ENCODE results near the gene APOO. TPM values are rescaled to one million over a fixed set of nuclear protein-coding genes. Genes with fewer than 3 reads are reported as not detected.
"Not testable (repeated sequence)": the region's sequence is repeated elsewhere in the genome, so short reads cannot be mapped to it uniquely, and the experiment has no call there.

The APOO gene
- total and polyA plus RNA-seq, 2 experiments from 2014 or later, result 7.3 to 20.2 TPM

DNA sequence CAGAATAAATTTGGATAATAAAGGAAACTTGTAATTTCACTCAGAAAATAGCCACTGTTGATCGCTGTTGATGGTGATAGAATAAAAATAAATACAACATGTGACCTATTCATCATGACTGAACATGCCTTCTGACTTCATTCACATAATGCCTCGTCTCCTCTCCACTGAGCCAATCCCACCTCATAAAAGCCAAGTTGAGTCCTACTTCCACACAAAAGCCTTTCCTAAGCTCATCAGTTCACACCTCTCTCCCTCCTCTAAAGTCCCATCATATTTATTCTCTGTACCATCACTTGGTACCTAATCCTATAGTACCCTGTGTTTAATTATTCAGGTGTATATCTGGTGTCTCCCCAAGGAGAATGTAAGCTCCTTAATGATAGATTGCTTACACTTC is 37.7 kb downstream of the APOO start:
- 91 to 97% methylated on average over 2 of the region's 2 CpGs for WGBS, 2 experiments (ENCODE audit: low coverage in 1 of 2, low lambda C conversion rate in 2 of 2, missing lambda C conversion rate in 2 of 2)
- no peaks in the 10 kb centered on the region for H3K4me1 ChIP-seq (ENCODE audit: insufficient read depth)
- H3K9ac ChIP-seq, result no peak overlapping the region
- DNase-seq, result no peak
- H3K27me3 ChIP-seq (replicated peaks; ENCODE audit: insufficient read depth), result no peaks in the 10 kb centered on the region
- no peak overlapping the region for H3K4me2 ChIP-seq (ENCODE audit: unreplicated experiment)
- H3K4me3 ChIP-seq, result no peak overlapping the region
- H3K36me3 ChIP-seq (ENCODE audit: low read depth), result no peaks in the 10 kb centered on the region
- H4K20me1 ChIP-seq (ENCODE audit: insufficient read depth), result no peaks in the 10 kb centered on the region
- H3F3A ChIP-seq (ENCODE audit: insufficient read depth), result no peaks in the 10 kb centered on the region
- in situ Hi-C loops (cut with MboI), result no loop called here
- TF ChIP-seq EZH2 (IDR thresholded peaks at IDR 0.05; ENCODE audit: insufficient read depth, poor library complexity, severe bottlenecking) (no peak), EZH2phosphoT487 (IDR thresholded peaks at IDR 0.05; ENCODE audit: insufficient read depth, low read depth) (no peak)
- H3K27ac ChIP-seq, result no peak overlapping the region
- no peaks in the 10 kb centered on the region for H3K79me2 ChIP-seq (ENCODE audit: insufficient read depth)
- H2AFZ ChIP-seq, result no peak overlapping the region
- no peaks in the 10 kb centered on the region for H3K9me2 ChIP-seq (ENCODE audit: insufficient read depth)
- H3K9me3 ChIP-seq (ENCODE audit: low read depth), result no peaks in the 10 kb centered on the region

GRCh38 chrX:23864742-23865326 is 42.9 kb downstream of the APOO start:
- in situ Hi-C loops (cut with MboI), result no loop called here

DNA sequence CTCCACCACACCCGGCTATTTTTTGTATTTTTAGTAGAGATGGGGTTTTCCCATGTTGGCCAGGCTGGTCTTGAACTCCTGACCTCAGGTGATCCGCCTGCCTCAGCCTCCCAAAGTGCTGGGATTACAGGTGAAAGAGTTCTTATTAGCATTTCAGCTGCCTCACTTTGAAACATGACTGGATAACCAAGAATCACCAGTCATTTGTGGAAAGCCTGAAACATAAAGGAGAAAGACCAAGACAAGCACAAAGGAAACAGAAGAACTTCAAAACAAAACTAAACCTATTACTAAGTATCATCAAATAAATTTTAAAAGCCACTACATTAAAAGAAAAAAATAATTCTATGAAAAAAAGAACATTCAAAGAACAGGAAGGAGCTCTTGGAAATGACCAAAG is 45.8 kb downstream of the APOO start:
- DNase-seq, H3K4me3 ChIP-seq, H3K27ac ChIP-seq: not testable (repeated sequence)

More at GRCh38 chrX:23864742-23865326, 42.9 kb downstream of the APOO start:
- no peaks in the 10 kb centered on the region for H3K27me3 ChIP-seq (replicated peaks; ENCODE audit: insufficient read depth)
- no peaks in the 10 kb centered on the region for H4K20me1 ChIP-seq (ENCODE audit: insufficient read depth)
- H3K9me3 ChIP-seq (ENCODE audit: low read depth), result no peaks in the 10 kb centered on the region
- no peak overlapping the region for H2AFZ ChIP-seq
- TF ChIP-seq EZH2phosphoT487 (IDR thresholded peaks at IDR 0.05; ENCODE audit: insufficient read depth, low read depth), result no peak
- TF ChIP-seq EZH2 (IDR thresholded peaks at IDR 0.05; ENCODE audit: insufficient read depth, poor library complexity, severe bottlenecking), result no peak
- H3K36me3 ChIP-seq (ENCODE audit: low read depth), result no peaks in the 10 kb centered on the region
- no peak for DNase-seq
- no peak overlapping the region for H3K9ac ChIP-seq
- H3K4me3 ChIP-seq, result no peak overlapping the region
- no peak overlapping the region for H3K27ac ChIP-seq
- H3K9me2 ChIP-seq (ENCODE audit: insufficient read depth), result no peaks in the 10 kb centered on the region
- H3K4me2 ChIP-seq (ENCODE audit: unreplicated experiment), result no peak overlapping the region
- no peaks in the 10 kb centered on the region for H3K4me1 ChIP-seq (ENCODE audit: insufficient read depth)
- H3F3A ChIP-seq (ENCODE audit: insufficient read depth), result no peaks in the 10 kb centered on the region
- no peaks in the 10 kb centered on the region for H3K79me2 ChIP-seq (ENCODE audit: insufficient read depth)
- WGBS, 2 experiments (ENCODE audit: low coverage in 1 of 2, low lambda C conversion rate in 2 of 2, missing lambda C conversion rate in 2 of 2), result 94 to 97% methylated on average over 5 of the region's 5 CpGs

GRCh38 chrX:23861215-23861896 is 46.4 kb downstream of the APOO start:
- no peaks in the 10 kb centered on the region for H3K9me3 ChIP-seq (ENCODE audit: low read depth)
- no peak overlapping the region for H3K9ac ChIP-seq
- no peaks in the 10 kb centered on the region for H3K36me3 ChIP-seq (ENCODE audit: low read depth)
- no peaks in the 10 kb centered on the region for H3K9me2 ChIP-seq (ENCODE audit: insufficient read depth)
- H4K20me1 ChIP-seq (ENCODE audit: insufficient read depth), result no peaks in the 10 kb centered on the region
- no peak overlapping the region for H2AFZ ChIP-seq
- no peak overlapping the region for H3K27ac ChIP-seq
- DNase-seq, result no peak
- no peaks in the 10 kb centered on the region for H3K27me3 ChIP-seq (replicated peaks; ENCODE audit: insufficient read depth)
- WGBS, 2 experiments (ENCODE audit: low coverage in 1 of 2, low lambda C conversion rate in 2 of 2, missing lambda C conversion rate in 2 of 2), result 96 to 98% methylated on average over 3 to 6 of the region's 6 CpGs
- TF ChIP-seq EZH2phosphoT487 (IDR thresholded peaks at IDR 0.05; ENCODE audit: insufficient read depth, low read depth) (no peak), EZH2 (IDR thresholded peaks at IDR 0.05; ENCODE audit: insufficient read depth, poor library complexity, severe bottlenecking) (no peak)
- in situ Hi-C loops (cut with MboI), result no loop called here
- no peak overlapping the region for H3K4me2 ChIP-seq (ENCODE audit: unreplicated experiment)
- no peaks in the 10 kb centered on the region for H3K79me2 ChIP-seq (ENCODE audit: insufficient read depth)
- no peak overlapping the region for H3K4me3 ChIP-seq
- H3F3A ChIP-seq (ENCODE audit: insufficient read depth), result no peaks in the 10 kb centered on the region
- H3K4me1 ChIP-seq (ENCODE audit: insufficient read depth), result no peaks in the 10 kb centered on the region

More for the DNA sequence above, 45.8 kb downstream of the APOO start:
- H3K9ac ChIP-seq; H3K36me3 ChIP-seq (ENCODE audit: low read depth); H3K27me3 ChIP-seq (replicated peaks; ENCODE audit: insufficient read depth); in situ Hi-C loops (cut with MboI); H3F3A ChIP-seq (ENCODE audit: insufficient read depth); H2AFZ ChIP-seq; H3K4me2 ChIP-seq (ENCODE audit: unreplicated experiment); H4K20me1 ChIP-seq (ENCODE audit: insufficient read depth); H3K9me3 ChIP-seq (ENCODE audit: low read depth); H3K4me1 ChIP-seq (ENCODE audit: insufficient read depth); H3K79me2 ChIP-seq (ENCODE audit: insufficient read depth); H3K9me2 ChIP-seq (ENCODE audit: insufficient read depth): not testable (repeated sequence)
- WGBS, 2 experiments (ENCODE audit: low coverage in 1 of 2, low lambda C conversion rate in 2 of 2, missing lambda C conversion rate in 2 of 2), result 86 to 89% methylated on average over 1 to 2 of the region's 2 CpGs

DNA sequence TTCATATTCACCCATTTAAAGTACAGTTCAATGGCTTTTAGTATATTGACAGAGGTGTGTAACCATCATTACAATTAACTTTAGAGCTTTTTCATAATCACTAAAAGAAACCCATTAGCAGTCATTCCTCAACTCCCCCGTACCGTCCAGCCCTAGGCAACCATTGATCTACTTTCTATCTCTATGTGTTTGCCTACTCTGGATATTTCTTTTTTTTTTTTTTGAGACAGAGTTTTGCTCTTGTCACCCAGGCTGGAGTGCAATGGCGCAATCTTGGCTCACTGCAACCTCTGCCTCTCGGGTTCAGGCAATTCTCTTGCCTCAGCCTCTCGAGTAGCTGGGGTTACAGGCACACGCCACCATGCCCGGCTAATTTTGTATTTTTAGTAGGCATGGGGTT is 48.5 kb downstream of the APOO start:
- in situ Hi-C loops (cut with MboI); H3K9me3 ChIP-seq (ENCODE audit: low read depth); H2AFZ ChIP-seq; DNase-seq; H3K4me1 ChIP-seq (ENCODE audit: insufficient read depth); H3K27ac ChIP-seq; H3F3A ChIP-seq (ENCODE audit: insufficient read depth); H3K36me3 ChIP-seq (ENCODE audit: low read depth); H3K9ac ChIP-seq; H3K79me2 ChIP-seq (ENCODE audit: insufficient read depth); H3K27me3 ChIP-seq (replicated peaks; ENCODE audit: insufficient read depth); H3K4me3 ChIP-seq; H4K20me1 ChIP-seq (ENCODE audit: insufficient read depth); H3K9me2 ChIP-seq (ENCODE audit: insufficient read depth); H3K4me2 ChIP-seq (ENCODE audit: unreplicated experiment): not testable (repeated sequence)
- WGBS, 2 experiments (ENCODE audit: low coverage in 1 of 2, low lambda C conversion rate in 2 of 2, missing lambda C conversion rate in 2 of 2), result 87 to 90% methylated on average over 7 of the region's 7 CpGs

All from GM23248 (cell line).